ENCODE results near the gene APBA2. TPM values are rescaled to one million over a fixed set of nuclear protein-coding genes. Genes with fewer than 3 reads are reported as not detected.

APBA2 gene
- total RNA-seq, 1 experiment from 2014 or later = 11.2 TPM

- Mint-ChIP-seq H3K36me3 (peaks cover 8% of the 10 kb centered on the region; the same call in 1 of the 2 replicates), H3K4me3 (no peak overlapping the region), H3K4me1 (0 out of 2 replicates have a peak, but pooled peaks cover 6% of the 10 kb centered on the region), H3K9me3 (peaks cover 15% of the 10 kb centered on the region), H3K27ac (no peak overlapping the region), H3K27me3 (ENCODE audit: low read depth) (no peaks in the 10 kb centered on the region)
- no peak for ATAC-seq
- ChIA-PET POLR2A (no interaction called here), CTCF (interaction anchor here (1.5 to 2.8 kb wide), 2 partner anchors 9 to 172 kb away, joined by 4 to 9 read pairs; no protein-coding TSS in a partner anchor)
- TF ChIP-seq KAT7 (CRISPR knock-in tag; IDR thresholded peaks at IDR 0.05; ENCODE audit: borderline replicate concordance) (no peak), ERG (CRISPR knock-in tag; IDR thresholded peaks at IDR 0.05) (no peak), SMAD4 (CRISPR knock-in tag; IDR thresholded peaks at IDR 0.05) (no peak), TEAD1 (CRISPR knock-in tag; IDR thresholded peaks at IDR 0.05) (no peak), GTF2I (CRISPR knock-in tag; conservative IDR thresholded peaks at IDR 0.05) (no peak), CREB1 (CRISPR knock-in tag; IDR thresholded peaks at IDR 0.05) (no peak), FOXJ3 (CRISPR knock-in tag; IDR thresholded peaks at IDR 0.05; ENCODE audit: borderline replicate concordance) (no peak), ZNF671 (CRISPR knock-in tag; IDR thresholded peaks at IDR 0.05) (no peak), PRRX2 (CRISPR knock-in tag; IDR thresholded peaks at IDR 0.05) (no peak), E2F1 (CRISPR knock-in tag; IDR thresholded peaks at IDR 0.05) (no peak), MYBL2 (CRISPR knock-in tag; IDR thresholded peaks at IDR 0.05) (no peak), ARID4B (CRISPR knock-in tag; IDR thresholded peaks at IDR 0.05; ENCODE audit: borderline replicate concordance) (no peak), ZNF232 (CRISPR knock-in tag; IDR thresholded peaks at IDR 0.05) (no peak)
- TF ChIP-seq, protein P1, sequence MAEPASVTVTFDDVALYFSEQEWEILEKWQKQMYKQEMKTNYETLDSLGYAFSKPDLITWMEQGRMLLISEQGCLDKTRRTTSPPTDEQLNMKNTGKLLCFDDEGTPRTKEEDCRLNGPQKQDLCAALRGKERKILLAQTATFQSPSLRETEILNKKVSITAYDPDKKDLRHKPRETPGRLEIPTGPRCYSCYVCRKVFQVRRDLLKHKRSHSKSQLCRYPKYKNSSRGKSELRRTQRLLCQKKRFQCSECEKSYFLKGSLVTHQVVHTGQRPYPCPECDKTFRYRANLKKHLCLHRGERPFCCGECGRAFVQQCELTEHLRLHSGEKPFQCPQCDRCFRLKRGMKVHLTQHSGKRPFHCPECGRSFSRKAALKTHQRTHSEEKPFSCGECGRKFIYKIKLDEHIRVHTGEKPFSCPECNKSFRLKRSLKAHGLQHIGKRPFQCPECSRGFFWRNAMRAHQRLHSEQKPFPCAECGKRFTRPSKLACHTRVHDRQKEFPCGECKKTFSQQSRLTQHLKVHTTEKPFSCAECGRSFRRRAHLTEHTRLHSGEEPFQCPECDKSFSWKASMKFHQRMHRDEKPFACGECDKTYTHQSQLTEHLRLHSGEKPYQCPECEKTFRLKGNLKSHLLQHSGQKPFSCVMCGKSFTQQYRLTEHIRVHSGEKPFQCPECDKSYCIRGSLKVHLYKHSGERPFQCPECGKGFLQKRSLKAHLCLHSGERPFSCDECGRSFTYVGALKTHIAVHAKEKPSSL (CRISPR knock-in tag; conservative IDR thresholded peaks at IDR 0.05) = no peak
- DNase-seq (ENCODE audit: low spot score) = no peak
These were observed 44.2 kb downstream of the APBA2 start for GRCh38 chr15:28930011-28930410.

DNA sequence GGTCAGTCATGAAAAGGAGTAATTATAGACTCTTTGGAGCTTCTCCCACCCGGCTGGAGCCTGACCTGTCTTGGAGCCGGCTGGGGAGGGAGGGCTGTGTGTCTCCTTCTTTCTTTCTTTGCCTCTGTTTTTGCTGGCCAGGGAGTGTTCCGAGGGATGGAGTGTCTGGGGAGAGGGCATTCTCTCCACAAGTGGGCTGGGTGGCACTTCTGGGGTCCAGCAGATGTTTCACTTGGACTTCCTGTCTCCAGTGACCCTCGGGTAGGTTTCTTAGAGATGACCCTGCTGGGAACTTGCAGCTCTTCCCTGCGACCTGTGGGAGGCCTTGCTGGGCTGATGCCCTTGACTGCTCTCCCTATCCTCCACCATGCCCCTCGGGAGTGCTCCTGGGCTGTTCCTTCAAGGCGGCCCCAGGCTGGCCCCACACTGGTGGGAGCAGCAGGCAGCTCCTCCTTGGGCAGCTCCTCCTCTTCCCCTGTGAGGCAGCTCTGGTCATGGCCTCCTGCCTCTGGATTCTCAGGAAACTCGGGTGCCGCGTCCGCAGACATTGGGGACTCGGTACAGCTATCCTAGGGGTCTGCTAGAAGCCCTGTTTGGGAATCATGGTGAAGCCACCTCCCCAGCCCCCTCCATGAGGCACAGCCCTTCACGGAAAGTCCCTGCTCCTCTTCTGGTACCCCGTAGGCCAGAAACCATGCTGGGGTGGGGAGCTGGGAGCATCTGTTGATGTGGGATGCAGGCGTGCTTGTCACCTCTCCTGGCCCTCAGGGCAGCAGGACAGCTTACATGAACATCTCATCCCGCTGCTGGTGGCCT, 44.9 kb downstream of the APBA2 start:
- no peaks in the 10 kb centered on the region for H3K27me3 Mint-ChIP-seq (ENCODE audit: low read depth)
- no peak overlapping the region for H3K4me3 Mint-ChIP-seq
- no peak overlapping the region for H3K27ac Mint-ChIP-seq
- no peak for DNase-seq (ENCODE audit: low spot score)
- peaks cover 10% of the 10 kb centered on the region for H3K4me1 Mint-ChIP-seq
- ChIA-PET CTCF (interaction anchor here (1.0 to 2.8 kb wide), 3 partner anchors 9 to 171 kb away, joined by 4 to 9 read pairs (median 4); no protein-coding TSS in a partner anchor), POLR2A (no interaction called here)
- H3K36me3 Mint-ChIP-seq = peaks cover 8% of the 10 kb centered on the region; the same call in 1 of the 2 replicates
- peaks cover 15% of the 10 kb centered on the region for H3K9me3 Mint-ChIP-seq
- no peak for ATAC-seq
- no peak for TF ChIP-seq ZNF232 (CRISPR knock-in tag; IDR thresholded peaks at IDR 0.05)
- no peak for TF ChIP-seq CTCF (IDR thresholded peaks at IDR 0.05)
- TF ChIP-seq E2F4 (CRISPR knock-in tag; IDR thresholded peaks at IDR 0.05; ENCODE audit: borderline replicate concordance, low read depth) = no peak
- no peak for TF ChIP-seq EMX1 (CRISPR knock-in tag; IDR thresholded peaks at IDR 0.05)
- no peak for TF ChIP-seq ZNF219 (CRISPR knock-in tag; IDR thresholded peaks at IDR 0.05; ENCODE audit: borderline replicate concordance)
- TF ChIP-seq ZNF512 (CRISPR knock-in tag; IDR thresholded peaks at IDR 0.05; ENCODE audit: borderline replicate concordance) = no peak
- no peak for TF ChIP-seq JUN (CRISPR knock-in tag; IDR thresholded peaks at IDR 0.05)
- TF ChIP-seq SMAD3 (CRISPR knock-in tag; IDR thresholded peaks at IDR 0.05; ENCODE audit: borderline replicate concordance) = no peak
